GM19193 (cell line): ENCODE results near the gene BLVRA.

Source experiments
- POLR2A ChIP-seq: IDR thresholded peaks from 4 replicates; pipeline ENCODE4 v1.6.1; 2011; ENCODE audit not compliant: insufficient read depth, insufficient read length; ENCODE audit errors: extremely low read depth

Gene BLVRA

DNA sequence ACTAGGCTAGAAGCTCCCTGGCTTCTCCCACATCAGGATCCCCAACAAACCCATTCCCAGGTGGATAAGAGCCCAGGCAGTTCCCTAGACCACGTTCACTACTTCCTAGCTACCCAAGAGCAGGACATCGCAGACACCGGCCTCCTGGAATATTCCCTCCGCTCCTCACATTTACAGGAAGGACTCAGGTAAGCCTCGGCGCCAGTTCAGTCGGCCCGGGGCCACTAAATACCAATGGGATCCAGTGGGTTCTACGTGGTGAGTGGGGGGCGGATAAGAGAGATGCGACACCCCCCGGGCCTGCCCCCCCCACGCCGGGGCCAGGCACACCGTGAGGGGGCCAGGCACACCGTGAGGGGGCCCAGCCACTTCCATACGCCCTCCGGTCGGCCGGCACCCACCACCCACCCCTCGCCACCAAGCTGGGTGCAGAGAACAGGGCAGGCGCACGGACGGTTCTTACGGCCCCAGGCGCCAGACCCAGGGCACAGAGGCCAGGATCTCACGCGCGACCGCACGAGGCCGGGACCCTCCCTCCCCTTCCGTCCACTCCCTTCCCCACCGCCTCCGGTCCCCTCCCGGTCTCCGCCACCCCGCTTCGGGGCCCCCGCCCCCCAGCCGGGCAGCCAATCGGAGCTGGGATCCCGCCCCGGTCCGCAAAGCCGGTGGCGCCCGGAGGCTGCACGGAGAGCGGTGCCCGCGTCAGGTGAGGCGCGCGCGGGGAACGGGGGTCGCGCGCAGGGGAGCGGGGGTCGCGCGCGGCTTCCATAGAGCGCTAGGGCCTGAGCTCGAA is at the start of gene BLVRA:
Gene BLVRA (plus strand): TSS at position 652 of the 793 bp plus-strand sequence. CDS start 12,479 bp downstream, outside the sequence.
- no peak for TF ChIP-seq POLR2A

- no peak for TF ChIP-seq POLR2A
These were observed 47.0 kb upstream of the BLVRA start for GRCh38 chr7:43711503-43711902.

DNA sequence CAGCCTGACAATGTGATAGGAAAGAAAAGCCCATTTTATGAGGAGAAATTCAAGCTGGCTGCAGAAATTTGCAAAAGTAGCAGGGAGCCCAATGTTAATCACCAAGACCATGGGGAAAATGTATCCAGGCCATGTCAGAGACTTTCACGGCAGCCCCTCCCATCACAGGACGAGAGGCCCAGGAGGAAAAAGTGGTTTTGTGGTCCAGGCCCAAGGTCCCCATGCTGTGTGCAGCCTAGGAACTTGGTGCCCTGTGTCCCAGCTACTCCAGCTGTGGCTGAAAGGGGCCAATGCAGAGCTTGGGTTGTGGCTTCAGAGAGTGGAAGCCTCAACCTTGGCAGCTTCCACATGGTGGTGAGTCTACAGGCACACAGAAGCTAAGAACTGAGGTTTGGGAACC is 41.9 kb upstream of the BLVRA start:
- no peak for TF ChIP-seq POLR2A

DNA sequence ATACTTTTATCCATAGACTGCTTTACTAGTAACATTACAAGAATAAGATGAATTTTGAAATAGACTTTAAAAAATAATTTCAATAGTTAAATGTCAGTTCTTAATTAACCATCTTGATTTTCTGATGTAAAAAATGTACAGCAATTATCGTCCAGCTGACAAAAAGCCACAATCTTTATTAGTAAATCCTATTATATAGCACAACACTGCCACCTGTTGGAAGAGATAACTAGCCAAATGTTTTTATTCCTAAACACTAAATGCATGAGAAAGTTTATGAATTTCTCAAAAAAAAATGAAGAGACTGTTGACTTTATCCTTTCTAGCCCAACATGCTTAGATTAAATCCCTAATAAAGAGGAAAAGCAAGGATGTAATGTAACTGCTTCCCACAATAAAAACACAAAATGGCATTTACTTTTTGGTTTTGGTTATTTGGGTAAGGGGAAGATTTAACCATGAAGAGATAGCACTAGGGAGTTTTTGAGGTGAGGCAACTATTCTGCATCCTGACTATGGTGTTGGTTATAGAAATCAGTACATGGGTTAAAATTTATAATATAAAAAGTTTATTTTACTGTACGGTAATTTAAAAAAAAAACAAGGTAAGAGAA is 37.2 kb upstream of the BLVRA start:
- no peak for TF ChIP-seq POLR2A

GRCh38 chr7:43723007-43723341 is 35.5 kb upstream of the BLVRA start:
- no peak for TF ChIP-seq POLR2A

DNA sequence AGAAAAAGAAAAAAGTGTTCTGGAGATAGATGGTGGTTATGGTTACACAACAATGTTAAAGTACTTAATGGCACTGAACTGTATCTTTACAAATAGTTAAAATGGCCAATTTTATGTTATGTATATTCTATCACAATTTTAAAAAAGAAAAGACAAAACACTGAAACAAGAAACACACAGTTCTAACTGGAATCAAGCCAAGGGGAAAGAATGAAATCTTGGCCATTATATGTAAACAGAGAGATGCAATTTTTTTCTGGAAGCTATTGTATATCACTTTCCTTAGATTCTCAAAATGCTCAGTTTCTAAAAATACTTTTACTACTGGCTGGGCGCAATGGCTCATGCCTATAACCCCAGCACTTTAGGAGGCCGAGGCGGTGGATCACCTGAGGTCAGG is 33.2 kb upstream of the BLVRA start:
- TF ChIP-seq POLR2A = no peak

- no peak for TF ChIP-seq POLR2A
These were observed 32.0 kb upstream of the BLVRA start for GRCh38 chr7:43726466-43726865.

- no peak for TF ChIP-seq POLR2A
These were observed 31.5 kb upstream of the BLVRA start for GRCh38 chr7:43727003-43727402.

- TF ChIP-seq POLR2A = no peak
These were observed 31.0 kb upstream of the BLVRA start for GRCh38 chr7:43727494-43727893.

GRCh38 chr7:43729214-43729923 is 29.1 kb upstream of the BLVRA start, which contains the start of gene COA1:
COA1 (minus strand) TSS chr7:43729523; CDS start chr7:43648614, 80,909 bp downstream.
- peak; percentile 94 for TF ChIP-seq POLR2A

- TF ChIP-seq POLR2A = no peak
These were observed 28.6 kb upstream of the BLVRA start for GRCh38 chr7:43729924-43730248.

DNA sequence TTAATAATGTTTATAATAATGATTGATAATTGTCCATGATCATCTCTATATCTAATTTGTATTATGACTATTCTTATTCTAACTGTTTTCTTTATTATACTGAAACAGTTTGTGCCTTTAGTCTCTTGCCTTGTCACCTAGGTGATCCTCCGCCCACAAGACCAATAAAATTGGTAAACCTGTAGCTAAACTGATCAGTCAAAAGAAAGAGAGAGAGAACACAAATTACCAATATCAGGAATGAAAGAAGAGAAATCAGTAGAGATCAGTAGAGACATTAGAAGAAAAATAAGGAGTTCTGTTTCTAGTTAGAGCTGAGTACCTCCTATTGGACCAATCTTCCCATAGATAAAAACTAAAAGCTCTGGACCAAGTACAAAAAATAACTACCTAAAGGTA is 23.1 kb upstream of the BLVRA start:
- TF ChIP-seq POLR2A = no peak

DNA sequence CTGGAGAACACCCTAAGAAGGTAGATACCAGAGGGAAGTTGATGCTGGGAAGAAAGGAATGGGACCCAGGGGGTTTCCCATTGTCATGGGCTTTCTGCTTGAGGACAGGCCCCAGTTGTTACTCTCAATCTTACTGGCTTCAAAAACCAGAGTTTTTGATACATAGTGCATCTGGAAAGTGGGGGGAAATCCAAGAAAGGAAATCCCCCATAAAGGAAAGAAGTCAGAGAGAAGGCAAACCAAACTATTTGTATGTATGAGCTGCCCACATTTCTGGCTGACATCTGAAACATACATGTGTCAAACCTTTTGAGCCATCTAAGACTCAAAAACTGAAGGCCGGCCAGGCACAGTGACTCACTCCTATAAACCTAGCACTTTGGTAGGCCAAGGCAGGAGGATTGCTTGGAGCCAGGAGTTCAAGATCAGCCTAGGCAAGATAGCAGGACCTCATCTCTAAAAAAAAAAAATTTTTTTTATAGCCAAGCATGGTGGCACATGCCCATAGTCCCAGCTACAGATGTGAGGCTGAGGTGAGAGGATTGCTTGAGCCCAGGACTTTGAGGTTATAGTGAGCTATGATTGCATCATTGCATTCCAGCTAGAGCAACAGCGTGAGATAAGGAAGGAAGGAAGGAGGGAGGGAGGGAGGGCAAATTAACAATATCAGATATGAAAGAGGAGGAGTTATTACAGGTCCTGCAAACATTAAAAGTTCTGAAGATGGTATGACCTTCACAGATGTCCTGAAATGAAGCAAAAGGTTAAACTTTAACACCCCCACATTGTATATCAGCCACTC is 22.5 kb upstream of the BLVRA start:
- no peak for TF ChIP-seq POLR2A

- no peak for TF ChIP-seq POLR2A
These were observed 20.9 kb upstream of the BLVRA start for GRCh38 chr7:43737467-43738127.
